Ureter (tissue), 1 donor: ENCODE data around the gene EXOC6. TPM values are rescaled to one million over a fixed set of nuclear protein-coding genes. Genes with fewer than 3 reads are reported as not detected.
A peak's percentile ranks its signal among the peaks of the same experiment; 100 is the strongest.
"Not testable (repeated sequence)": the region's sequence is repeated elsewhere in the genome, so short reads cannot be mapped to it uniquely, and the experiment has no call there.

ENCODE experiments used
- DNase-seq: peaks from one replicate; pipeline ENCODE4 v3.0.0-alpha.2; 2020; ENCODE audit warnings: low spot score
- total RNA-seq: library from RNA; stranded (reverse); gene quantifications from one replicate; pipeline ENCODE4 v1.2.4, GENCODE V29; 2023
- donor health status: DM: yes; HTN: yes; CAD: no.

The EXOC6 gene
- total RNA-seq, 1 donor from 2014 or later: 16.6 TPM

GRCh38 chr10:93080350-93081046, 232.2 kb downstream of the EXOC6 start:
- peak; percentile 61 for DNase-seq

GRCh38 chr10:93081318-93081717, 233.0 kb downstream of the EXOC6 start:
- DNase-seq: no peak

- DNase-seq: no peak
Measured at GRCh38 chr10:93081834-93082233, 233.5 kb downstream of the EXOC6 start.

- no peak for DNase-seq
Measured at GRCh38 chr10:93083743-93084539, 235.6 kb downstream of the EXOC6 start.

GRCh38 chr10:93085272-93085859, 237.0 kb downstream of the EXOC6 start:
- no peak for DNase-seq

GRCh38 chr10:93086289-93086688, 238.0 kb downstream of the EXOC6 start:
- DNase-seq: no peak

DNA sequence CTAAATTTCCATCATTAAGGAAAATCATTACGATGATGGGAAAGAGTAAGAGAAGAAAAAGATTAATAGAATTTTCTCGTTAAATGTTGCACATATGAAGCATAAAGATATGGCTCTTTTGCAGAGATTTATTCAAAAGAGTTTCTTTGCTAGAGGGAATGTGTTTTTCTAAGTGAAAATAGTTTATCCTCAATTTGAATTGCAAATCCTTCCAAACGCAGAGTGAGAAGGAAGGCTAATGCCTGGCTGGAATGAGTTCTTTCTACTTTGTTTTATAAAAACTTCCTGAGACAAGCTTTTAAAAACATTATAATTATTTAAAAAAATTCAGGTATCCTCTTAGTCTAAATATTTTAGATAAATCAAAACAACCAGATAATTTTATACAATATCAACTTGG, 239.5 kb downstream of the EXOC6 start:
- no peak for DNase-seq

GRCh38 chr10:93088466-93088865, 240.1 kb downstream of the EXOC6 start:
- DNase-seq: no peak

DNA sequence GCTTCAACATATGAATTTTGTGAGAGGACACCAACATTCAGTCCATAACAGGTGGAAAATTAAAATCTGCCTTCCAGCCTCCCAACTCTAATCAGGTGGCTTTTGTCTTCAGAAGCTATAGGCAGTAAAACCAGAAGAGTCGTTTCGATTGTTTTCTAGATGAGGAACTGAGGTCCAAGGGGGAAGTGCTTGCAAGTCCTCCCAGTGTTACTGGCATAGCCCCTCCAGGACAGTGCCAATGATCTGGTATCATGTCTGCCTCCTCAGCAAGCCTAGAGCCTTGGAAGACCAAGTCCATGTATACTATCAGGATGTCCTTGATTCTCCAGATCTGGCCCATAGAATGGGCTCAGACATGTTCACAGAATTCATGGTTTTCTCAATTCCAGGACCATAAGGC, 242.3 kb downstream of the EXOC6 start:
- DNase-seq: no peak

GRCh38 chr10:93091960-93092359, 243.6 kb downstream of the EXOC6 start:
- no peak for DNase-seq

GRCh38 chr10:93095225-93095624, 246.9 kb downstream of the EXOC6 start:
- DNase-seq: no peak

DNA sequence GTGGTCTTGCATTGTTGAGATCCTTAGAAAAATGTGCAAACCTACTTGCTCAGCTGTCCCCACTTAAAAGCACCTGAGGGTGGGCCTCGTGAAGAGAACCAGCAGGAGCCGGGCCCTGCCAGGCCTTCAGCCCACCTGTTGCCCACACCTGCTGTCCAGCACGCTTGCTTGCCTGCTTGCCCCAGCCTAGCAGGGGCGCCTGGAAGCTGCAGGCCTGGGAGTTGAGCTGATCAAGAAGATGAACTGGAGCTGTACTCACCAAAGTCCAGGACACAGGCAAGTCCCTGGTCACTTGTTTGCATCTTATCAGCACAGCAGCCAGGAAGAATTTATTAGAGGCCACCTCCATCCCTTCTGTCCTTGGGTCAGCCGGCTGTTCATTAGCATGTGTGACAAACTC, 248.6 kb downstream of the EXOC6 start:
- DNase-seq: no peak

DNA sequence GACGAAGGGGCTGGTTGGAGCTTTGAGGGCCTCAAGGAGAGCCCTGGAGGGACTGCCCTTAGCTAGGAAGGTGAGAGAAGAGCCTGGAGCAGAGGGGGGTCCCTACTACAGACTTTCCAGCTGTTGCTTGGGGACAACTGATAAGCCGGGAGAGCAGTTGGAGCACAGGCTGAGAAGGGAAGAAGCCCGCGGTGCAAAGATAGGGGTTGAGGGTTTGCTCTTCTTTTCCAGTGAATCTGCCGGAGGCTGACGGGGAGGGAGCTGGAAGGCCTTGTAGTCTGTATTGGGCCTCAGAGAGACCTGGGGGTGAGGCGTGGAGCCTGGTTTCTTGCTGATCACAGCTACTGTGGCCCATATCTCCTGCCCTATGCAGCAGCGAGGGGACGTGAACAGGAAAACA, 249.1 kb downstream of the EXOC6 start:
- DNase-seq: no peak

DNA sequence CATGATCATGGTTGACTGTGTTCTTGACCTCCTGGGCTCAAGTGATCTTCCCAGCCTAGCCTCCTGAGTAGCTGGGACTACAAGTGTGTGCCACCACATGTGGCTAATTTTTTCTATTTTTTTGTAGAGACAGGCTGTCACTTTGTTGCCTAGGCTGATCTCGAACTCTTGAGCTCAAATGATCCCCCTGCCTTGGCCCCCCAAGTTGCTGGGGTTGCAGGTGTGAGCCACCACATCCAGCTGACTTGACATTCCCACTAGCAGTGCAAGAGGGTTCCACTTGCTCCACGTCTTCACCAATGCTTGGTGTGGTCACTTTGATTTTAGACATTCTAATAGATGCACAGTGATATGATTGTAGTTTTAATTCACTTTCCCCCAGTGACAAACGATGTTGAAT, 250.5 kb downstream of the EXOC6 start:
- no peak for DNase-seq

DNA sequence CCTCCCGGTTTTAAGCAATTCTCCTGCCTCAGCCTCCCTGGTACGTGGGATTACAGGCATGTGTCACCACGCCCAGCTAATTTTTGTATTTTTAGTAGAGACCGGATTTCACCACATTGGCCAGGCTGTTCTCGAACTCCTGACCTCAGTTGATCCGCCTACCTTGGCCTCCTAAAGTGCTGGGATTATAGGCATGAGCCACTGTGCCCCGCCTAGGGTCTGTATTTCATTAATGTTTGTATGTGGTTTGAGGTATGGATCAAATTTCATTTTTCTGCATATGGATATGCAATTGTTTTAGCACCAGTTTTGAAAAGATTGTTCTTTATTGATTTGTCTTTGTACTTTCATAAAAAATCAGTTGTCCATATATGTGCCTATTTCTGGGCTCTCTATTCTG, 251.3 kb downstream of the EXOC6 start:
- no peak for DNase-seq

- DNase-seq: not testable (repeated sequence)
Measured at GRCh38 chr10:93101148-93101547, 252.8 kb downstream of the EXOC6 start.

- no peak for DNase-seq
Measured at GRCh38 chr10:93103953-93104352, 255.6 kb downstream of the EXOC6 start.

DNA sequence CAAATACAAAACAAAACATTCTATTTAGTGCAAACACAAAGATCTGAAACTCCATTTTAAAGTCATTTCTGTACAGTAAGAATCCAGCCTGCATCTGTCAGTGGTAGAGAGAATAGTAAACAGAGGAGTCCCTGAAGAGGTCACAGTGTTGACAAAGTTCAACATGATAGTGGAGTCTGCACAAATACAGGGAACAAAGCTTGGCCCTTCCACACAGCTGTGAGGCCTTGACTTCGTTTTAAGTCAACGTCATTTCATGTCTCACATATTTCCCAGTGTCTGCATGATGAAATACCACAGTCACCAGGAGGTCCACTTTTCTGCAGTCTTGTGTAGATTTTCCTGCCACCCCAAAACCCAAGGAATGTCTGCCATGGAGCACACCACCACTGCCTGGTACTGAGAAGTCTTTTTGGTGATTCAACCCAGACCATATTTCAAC, 258.3 kb downstream of the EXOC6 start:
- DNase-seq: no peak

Other genes starting within 250 kb of the EXOC6 start
- 6.3 TPM for gene HHEX, start 158.6 kb upstream of the EXOC6 start, total RNA-seq
- 0.10 TPM for gene CYP26C1, start 212.3 kb downstream of the EXOC6 start, total RNA-seq
- gene CYP26A1, start 225.4 kb downstream of the EXOC6 start, total RNA-seq: not detected